Putamen (tissue), 1 donor: ENCODE results near the gene SGMS2.

Source experiments
- DNase-seq: peaks from one replicate; pipeline ENCODE4 v3.0.0-alpha.2; 2016; ENCODE audit warnings: low spot score

The SGMS2 gene

GRCh38 chr4:107824350-107825071 is at the start of gene SGMS2:
Gene SGMS2, plus strand, starts transcription at chr4:107824932. Its CDS starts 70,622 bp downstream, at chr4:107895554.
- DNase-seq = peak; percentile 39

DNA sequence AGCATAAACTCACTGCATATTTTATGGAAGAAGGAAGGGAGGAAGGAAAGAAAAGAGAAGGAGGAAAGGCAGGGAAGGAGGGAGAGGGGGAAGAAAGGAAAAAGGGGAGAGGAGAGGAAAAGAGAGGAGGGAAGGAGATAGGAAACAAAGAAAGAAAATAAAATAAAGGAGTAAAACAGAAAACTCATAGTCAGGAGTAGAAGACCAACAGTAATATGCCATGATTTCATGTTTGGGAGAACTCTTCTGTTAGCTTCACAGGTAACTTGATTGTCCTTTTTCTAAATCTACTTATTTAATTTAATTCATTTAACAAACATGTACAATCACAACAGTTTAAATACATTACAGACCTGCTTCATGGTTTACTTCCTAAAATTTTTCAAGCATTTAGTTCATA is 46.8 kb upstream of the SGMS2 start:
- no peak for DNase-seq

DNA sequence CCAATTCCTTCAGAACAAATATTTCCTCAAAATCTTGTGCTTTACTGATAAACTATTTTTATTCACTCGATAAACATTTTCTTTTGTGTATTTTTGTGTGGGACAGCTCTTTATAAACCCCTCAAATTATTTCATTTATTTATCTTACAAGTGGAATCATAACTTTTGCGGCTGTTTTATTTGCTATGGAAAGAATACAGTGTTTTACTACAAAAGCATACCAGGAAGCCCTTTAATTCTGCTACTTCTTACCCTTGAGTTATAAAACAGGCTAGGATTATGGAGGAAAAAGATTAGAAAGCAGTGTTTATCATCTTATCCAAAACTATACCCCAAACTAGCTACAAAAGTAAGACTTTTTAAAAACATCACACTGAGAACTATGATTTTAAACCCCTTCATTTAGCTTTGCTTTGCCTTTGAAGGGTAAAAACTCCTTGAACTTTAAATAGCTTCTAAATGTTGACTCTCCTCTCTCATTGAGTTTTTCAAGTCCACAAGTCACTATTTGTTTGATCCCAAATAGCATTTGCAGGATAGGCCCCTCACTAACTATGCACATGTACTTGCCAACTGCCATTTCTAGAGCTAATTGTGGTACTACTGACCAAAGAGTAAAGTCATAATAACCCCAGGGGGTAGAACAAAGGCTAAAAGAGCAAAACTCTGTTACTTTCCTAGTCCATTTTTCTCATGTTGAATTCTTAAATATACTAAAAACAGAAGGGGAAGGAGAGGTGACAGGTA is 45.8 kb upstream of the SGMS2 start:
- DNase-seq = no peak

- no peak for DNase-seq
Measured at GRCh38 chr4:107780665-107781064, 44.1 kb upstream of the SGMS2 start.

GRCh38 chr4:107791902-107792301 is 32.8 kb upstream of the SGMS2 start:
- no peak for DNase-seq

- no peak for DNase-seq
Measured at GRCh38 chr4:107792711-107793110, 32.0 kb upstream of the SGMS2 start.

DNA sequence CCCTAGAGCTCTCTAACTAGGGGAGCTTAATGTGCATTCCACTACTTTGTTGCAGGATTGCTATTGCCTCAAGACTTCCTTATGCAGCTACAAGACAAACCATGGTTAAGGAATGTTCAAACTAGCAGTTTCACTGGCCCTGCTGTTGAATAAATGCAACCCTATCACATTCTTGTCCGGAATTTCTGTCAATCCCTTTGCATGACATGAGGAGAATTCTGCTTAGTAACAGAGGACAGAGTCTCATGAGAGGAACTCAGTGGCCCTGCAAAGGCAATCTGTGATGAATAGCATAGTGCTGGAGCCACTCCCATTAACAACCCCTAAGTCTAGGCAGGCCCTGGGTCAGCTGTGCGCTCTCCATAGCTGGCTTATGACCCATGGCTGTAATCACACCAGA is 30.7 kb upstream of the SGMS2 start:
- DNase-seq = no peak

DNA sequence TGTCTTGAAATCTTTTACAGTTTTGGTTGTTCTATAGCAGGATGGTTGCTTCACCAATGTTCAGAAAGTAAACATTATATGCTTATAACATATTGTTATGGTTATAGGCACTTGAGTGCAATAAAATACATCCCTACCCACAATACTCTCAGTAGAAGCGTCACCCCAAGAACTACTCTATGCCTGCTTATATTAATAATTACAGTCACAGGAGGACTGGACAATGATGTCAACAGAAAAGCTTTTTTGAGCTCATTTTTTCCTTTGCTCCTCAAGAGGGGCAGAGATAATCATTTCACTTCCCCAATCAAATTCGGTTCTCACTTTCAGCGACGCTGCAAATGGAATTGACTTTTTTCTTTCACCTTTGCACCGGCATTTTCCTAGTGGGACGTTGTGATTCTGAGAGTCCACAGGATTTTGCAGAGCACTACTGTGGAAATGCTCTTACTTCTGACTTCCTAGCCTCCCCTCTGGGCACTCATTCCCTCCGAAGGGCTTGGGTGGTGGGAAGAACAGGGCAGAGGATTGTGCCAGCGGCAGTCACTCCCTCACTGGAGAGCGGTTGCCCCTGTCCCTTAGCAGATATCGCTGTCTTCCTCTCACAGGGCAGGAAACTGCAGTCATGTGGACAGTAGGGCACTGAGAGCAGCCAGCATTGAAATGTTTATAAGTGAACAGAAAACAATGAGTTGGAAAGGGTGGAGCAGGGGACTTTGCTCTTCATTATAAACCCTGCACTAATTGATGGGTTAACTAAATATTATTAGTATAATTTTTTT is 24.9 kb upstream of the SGMS2 start:
- DNase-seq = no peak

DNA sequence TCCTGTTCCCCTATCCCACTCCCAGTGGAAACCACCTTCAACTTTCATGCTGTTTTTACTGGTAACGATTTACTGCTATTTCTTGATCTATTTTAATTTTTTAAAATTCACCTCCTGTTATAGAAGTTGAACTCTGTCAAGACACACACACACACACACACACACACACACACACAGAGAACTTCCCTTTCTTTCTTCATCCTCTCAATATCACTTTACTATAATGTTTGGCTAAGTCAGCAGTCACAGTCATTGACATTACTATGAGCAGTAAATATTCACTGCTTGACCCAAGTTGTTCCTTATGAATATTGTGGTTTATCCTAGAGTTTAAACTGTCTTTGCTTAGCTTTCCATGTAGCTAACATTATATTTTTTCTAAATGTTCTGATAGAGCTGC is 24.0 kb upstream of the SGMS2 start:
- DNase-seq = no peak

DNA sequence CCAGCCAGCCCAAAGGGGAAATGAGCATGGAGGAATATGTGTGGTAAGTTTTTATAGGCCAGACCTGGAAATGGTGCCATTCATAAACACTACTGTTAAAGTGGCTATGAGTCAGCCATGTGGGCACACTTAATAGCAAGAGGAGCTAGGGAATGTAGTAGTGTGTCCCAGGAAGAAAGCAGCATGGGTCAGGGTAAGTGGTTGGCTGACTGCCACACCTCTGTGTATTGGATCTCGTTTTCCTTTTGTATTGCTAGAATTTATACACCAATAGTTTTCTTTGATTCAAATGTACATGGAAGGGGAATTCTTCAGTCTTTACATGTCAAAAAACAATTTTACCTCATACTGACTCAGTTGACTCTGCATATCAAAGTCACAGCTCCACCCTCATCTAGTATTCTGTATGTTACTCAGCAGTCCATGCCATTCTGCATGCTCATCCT is 22.9 kb upstream of the SGMS2 start:
- DNase-seq = no peak

- no peak for DNase-seq
Measured at GRCh38 chr4:107804956-107805355, 19.8 kb upstream of the SGMS2 start.

DNA sequence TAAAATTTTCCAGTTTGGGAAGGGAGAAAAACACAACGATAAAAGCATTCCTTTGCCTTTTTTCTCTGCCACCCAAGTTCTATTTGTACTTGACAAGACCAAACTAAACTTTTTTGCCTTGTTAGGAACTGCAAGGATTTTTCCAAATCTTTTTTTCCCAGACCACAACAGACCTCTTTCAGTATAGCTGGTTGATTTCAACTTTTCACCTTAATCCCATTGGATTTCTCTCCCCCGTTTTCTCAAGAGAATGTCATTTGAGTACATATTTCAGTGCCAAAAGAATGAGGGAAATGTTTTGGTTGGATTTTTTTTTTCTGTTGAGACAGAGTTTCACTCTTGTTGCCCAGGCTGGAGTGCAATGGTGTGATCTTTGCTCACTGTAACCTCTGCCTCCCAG is 18.5 kb upstream of the SGMS2 start:
- DNase-seq = no peak

- DNase-seq = no peak
Measured at GRCh38 chr4:107808572-107808971, 16.2 kb upstream of the SGMS2 start.

- no peak for DNase-seq
Measured at GRCh38 chr4:107809210-107809609, 15.5 kb upstream of the SGMS2 start.

DNA sequence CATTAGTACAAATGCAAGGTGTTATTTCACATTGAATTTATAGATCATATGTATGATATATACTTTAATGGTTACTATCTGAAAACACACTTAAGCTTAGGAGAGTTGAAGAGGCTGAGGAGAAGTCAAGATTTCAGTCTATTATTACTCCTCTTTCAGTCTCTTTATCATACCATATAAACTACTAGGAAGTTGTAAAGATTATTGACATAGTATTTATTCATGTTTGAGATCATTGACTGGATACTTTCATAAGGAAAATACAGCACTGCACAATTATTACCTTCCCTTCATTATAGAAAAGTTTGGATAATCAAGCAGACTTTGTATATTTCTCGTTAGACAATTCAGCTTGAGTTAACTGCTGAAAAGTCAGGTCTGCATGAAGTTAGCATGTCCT is 10.0 kb upstream of the SGMS2 start:
- no peak for DNase-seq

DNA sequence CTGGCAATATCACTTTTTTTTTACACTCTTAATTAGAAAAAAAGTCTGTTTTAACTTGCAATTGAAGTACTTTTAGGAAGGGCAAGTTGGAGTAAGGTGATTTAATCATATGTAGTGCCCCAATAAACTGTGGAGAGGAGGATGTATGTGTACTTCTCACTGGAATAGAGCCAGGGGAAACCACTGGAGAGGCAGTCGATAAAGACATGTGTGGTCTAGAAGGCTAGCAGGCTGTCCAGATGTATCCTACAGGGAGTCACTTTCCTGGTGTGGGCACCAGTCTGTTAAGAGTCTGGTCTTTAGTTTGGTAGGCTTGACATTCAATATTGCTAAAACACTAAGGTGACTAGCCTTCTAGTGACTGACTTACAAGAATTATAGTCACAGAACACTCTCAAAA is 9.6 kb upstream of the SGMS2 start:
- no peak for DNase-seq

DNA sequence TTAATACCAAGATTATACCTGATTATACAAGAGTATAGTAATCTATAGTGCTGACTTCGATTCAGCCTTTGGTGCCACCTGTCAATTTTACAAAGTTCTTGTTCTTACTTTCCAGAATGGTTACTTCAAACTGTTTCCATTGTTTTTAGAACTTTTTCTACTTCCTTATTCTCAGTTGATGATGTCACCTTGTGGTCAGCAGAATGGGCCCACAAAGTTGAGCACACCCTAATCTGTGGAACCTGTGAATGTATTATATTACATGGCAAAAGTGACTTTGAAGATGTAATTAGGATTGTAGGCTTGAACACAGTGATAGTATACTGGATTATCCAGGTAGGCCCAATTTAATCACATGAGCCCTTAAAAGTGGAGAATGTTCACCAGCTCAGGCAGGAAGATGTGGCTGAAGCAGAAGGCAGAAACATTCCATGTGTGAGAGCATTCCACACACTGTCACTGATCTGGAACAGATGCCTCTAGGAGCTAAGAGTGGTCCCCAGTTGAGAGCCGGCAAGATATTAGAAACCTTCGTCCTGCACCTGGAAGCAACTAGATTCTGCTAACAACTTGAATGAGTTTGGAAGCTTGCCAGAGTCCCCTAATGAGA is 6.3 kb upstream of the SGMS2 start:
- DNase-seq = no peak

DNA sequence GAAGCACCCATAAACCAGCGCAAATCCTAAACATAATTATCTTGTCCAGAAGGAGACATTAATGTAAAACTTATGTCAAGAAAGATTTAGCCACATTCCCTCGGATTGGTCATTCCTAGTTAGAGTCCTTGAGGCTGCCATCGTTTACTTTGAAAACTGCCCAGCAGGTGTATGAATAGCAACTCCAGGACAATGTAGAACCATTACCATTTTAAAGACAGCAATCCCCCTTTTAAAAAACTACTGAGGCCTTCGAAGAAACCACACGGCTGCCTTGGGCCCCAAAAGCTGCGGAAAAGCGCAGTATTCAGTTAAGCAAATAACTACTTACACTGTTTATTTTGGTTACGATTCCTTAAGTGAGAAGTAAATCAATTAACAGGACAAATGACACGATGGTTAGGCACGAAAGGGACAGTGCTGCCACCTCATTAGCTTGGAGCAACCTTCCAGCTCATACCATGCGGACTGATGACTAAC is 822 bp upstream of the SGMS2 start:
- DNase-seq = no peak

DNA sequence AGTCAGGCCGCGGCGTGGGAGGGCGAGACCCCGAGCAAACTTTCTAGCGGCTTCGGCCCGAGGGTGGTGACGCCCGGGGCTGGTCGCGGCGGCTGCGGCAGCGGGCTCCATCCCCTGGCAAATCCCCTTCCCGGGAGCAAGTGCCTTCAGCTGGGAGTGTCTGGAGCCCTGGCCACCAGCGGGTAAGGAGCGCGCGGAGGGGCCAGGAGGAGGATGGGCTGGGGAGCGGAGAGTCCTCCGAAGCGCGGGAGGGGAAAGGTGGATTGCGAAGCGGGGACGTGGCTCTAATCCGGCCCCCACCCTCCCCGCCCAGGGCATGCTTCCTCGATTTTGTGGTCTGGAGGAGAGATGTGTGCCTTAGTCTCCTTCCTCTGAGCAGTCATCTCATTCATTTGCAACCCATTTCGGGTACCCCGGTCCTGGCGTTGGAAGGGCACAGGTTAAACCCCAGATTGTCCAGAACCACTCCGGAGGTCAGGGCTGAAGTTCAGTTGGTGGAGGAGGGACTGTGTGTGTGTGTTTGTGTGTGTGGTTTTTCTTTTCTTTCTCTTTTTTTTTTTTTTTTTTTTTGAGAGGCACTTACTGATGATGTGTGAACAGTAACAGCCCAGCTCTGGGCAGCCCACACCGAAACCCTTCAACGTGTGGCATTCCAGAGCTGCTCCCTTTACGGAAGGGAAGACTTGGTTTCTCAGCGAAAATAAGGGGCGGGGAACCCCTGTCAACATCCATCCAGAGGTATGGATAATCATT is 516 bp downstream of the SGMS2 start:
- DNase-seq = no peak

GRCh38 chr4:107826421-107826980 is 1.8 kb downstream of the SGMS2 start:
- no peak for DNase-seq
